ENCODE measurements around the gene IKZF4. TPM values are rescaled to one million over a fixed set of nuclear protein-coding genes. Genes with fewer than 3 reads are reported as not detected.

Gene IKZF4
- total RNA-seq, 1 experiment from 2014 or later: 13.6 TPM

DNA sequence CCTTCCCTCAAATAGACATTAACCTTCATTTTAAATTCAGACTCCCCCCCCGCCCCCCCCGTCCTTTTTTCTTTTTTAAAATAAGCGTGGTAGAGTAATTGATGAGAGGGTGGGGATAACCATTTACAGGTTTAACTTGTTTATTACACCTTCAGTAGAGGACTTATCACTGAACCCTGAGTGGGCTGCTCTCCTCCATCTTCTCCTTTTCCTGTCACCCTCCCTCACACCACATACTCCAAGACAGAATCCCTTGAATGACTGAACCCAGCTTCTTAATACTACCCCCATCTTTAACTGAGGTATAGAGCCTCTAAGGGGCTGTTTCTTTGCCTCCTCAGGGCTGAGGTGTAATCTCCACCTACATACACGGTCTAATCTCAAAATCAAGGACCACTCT is 3.7 kb upstream of the IKZF4 start (continued):
- no peak for TF ChIP-seq ATF1 (CRISPR knock-in tag; IDR thresholded peaks at IDR 0.05)
- TF ChIP-seq SOX15 (CRISPR knock-in tag; IDR thresholded peaks at IDR 0.05): no peak
- TF ChIP-seq, protein P1, sequence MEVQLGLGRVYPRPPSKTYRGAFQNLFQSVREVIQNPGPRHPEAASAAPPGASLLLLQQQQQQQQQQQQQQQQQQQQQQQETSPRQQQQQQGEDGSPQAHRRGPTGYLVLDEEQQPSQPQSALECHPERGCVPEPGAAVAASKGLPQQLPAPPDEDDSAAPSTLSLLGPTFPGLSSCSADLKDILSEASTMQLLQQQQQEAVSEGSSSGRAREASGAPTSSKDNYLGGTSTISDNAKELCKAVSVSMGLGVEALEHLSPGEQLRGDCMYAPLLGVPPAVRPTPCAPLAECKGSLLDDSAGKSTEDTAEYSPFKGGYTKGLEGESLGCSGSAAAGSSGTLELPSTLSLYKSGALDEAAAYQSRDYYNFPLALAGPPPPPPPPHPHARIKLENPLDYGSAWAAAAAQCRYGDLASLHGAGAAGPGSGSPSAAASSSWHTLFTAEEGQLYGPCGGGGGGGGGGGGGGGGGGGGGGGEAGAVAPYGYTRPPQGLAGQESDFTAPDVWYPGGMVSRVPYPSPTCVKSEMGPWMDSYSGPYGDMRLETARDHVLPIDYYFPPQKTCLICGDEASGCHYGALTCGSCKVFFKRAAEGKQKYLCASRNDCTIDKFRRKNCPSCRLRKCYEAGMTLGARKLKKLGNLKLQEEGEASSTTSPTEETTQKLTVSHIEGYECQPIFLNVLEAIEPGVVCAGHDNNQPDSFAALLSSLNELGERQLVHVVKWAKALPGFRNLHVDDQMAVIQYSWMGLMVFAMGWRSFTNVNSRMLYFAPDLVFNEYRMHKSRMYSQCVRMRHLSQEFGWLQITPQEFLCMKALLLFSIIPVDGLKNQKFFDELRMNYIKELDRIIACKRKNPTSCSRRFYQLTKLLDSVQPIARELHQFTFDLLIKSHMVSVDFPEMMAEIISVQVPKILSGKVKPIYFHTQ (CRISPR knock-in tag; IDR thresholded peaks at IDR 0.05): no peak
- TF ChIP-seq, protein P2, sequence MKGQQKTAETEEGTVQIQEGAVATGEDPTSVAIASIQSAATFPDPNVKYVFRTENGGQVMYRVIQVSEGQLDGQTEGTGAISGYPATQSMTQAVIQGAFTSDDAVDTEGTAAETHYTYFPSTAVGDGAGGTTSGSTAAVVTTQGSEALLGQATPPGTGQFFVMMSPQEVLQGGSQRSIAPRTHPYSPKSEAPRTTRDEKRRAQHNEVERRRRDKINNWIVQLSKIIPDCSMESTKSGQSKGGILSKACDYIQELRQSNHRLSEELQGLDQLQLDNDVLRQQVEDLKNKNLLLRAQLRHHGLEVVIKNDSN (CRISPR knock-in tag; IDR thresholded peaks at IDR 0.05): no peak
- TF ChIP-seq, protein P3, sequence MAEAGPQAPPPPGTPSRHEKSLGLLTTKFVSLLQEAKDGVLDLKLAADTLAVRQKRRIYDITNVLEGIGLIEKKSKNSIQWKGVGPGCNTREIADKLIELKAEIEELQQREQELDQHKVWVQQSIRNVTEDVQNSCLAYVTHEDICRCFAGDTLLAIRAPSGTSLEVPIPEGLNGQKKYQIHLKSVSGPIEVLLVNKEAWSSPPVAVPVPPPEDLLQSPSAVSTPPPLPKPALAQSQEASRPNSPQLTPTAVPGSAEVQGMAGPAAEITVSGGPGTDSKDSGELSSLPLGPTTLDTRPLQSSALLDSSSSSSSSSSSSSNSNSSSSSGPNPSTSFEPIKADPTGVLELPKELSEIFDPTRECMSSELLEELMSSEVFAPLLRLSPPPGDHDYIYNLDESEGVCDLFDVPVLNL (CRISPR knock-in tag; IDR thresholded peaks at IDR 0.05; ENCODE audit: borderline replicate concordance, low read depth): no peak
- TF ChIP-seq ZNF232 (CRISPR knock-in tag; IDR thresholded peaks at IDR 0.05): no peak

DNA sequence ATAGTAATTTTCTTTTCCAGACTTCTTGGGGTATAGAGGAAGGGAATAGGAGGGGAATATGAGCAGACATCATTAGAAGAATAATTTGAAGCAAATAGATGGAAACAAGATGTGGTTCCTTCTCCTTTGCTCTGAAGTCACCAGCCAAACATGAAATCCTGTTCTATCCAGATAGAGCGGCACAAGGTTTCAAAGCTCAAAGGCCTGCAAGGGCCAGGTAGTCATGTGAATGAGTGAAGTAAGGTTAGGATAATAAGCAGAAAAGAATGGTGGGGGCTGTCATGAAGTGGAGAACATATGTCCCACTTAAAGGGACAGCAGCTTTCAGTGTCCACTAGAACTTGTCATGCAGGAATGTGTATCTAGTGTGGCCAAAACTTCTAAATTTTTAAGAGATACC is 2.5 kb upstream of the IKZF4 start:
- POLR2A ChIA-PET: no interaction called here
- ATAC-seq (no peak), DNase-seq (ENCODE audit: low spot score) (no peak)
- H3K27ac Mint-ChIP-seq: no peak overlapping the region
- H3K4me1 Mint-ChIP-seq: peaks cover 29% of the 10 kb centered on the region
- H3K4me3 Mint-ChIP-seq: no peak overlapping the region
- H3K27me3 Mint-ChIP-seq (ENCODE audit: low read depth): no peaks in the 10 kb centered on the region
- TF ChIP-seq GRHL2 (CRISPR knock-in tag; IDR thresholded peaks at IDR 0.05; ENCODE audit: insufficient replicate concordance, severe bottlenecking) (no peak), NR3C1 (CRISPR knock-in tag; conservative IDR thresholded peaks at IDR 0.05; ENCODE audit: low read depth) (no peak), NFATC4 (CRISPR knock-in tag; IDR thresholded peaks at IDR 0.05) (no peak), ZNF219 (CRISPR knock-in tag; IDR thresholded peaks at IDR 0.05; ENCODE audit: borderline replicate concordance) (no peak), MYBL2 (CRISPR knock-in tag; IDR thresholded peaks at IDR 0.05) (no peak), SMAD3 (CRISPR knock-in tag; IDR thresholded peaks at IDR 0.05; ENCODE audit: borderline replicate concordance) (no peak), NR1H2 (CRISPR knock-in tag; IDR thresholded peaks at IDR 0.05) (no peak), CREB1 (CRISPR knock-in tag; IDR thresholded peaks at IDR 0.05) (no peak), IRF2 (CRISPR knock-in tag; IDR thresholded peaks at IDR 0.05; ENCODE audit: borderline replicate concordance, low read depth) (no peak), GABPB1 (CRISPR knock-in tag; IDR thresholded peaks at IDR 0.05) (no peak)
- TF ChIP-seq, protein P4, sequence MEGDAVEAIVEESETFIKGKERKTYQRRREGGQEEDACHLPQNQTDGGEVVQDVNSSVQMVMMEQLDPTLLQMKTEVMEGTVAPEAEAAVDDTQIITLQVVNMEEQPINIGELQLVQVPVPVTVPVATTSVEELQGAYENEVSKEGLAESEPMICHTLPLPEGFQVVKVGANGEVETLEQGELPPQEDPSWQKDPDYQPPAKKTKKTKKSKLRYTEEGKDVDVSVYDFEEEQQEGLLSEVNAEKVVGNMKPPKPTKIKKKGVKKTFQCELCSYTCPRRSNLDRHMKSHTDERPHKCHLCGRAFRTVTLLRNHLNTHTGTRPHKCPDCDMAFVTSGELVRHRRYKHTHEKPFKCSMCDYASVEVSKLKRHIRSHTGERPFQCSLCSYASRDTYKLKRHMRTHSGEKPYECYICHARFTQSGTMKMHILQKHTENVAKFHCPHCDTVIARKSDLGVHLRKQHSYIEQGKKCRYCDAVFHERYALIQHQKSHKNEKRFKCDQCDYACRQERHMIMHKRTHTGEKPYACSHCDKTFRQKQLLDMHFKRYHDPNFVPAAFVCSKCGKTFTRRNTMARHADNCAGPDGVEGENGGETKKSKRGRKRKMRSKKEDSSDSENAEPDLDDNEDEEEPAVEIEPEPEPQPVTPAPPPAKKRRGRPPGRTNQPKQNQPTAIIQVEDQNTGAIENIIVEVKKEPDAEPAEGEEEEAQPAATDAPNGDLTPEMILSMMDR (IDR thresholded peaks at IDR 0.05): no peak
- TF ChIP-seq, protein P5, sequence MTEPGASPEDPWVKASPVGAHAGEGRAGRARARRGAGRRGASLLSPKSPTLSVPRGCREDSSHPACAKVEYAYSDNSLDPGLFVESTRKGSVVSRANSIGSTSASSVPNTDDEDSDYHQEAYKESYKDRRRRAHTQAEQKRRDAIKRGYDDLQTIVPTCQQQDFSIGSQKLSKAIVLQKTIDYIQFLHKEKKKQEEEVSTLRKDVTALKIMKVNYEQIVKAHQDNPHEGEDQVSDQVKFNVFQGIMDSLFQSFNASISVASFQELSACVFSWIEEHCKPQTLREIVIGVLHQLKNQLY (CRISPR knock-in tag; IDR thresholded peaks at IDR 0.05): no peak
- TF ChIP-seq, protein P6, sequence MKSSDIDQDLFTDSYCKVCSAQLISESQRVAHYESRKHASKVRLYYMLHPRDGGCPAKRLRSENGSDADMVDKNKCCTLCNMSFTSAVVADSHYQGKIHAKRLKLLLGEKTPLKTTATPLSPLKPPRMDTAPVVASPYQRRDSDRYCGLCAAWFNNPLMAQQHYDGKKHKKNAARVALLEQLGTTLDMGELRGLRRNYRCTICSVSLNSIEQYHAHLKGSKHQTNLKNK (CRISPR knock-in tag; IDR thresholded peaks at IDR 0.05): no peak
- TF ChIP-seq, protein P7, sequence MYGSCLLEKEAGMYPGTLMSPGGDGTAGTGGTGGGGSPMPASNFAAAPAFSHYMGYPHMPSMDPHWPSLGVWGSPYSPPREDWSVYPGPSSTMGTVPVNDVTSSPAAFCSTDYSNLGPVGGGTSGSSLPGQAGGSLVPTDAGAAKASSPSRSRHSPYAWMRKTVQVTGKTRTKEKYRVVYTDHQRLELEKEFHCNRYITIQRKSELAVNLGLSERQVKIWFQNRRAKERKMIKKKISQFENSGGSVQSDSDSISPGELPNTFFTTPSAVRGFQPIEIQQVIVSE (CRISPR knock-in tag; IDR thresholded peaks at IDR 0.05; ENCODE audit: borderline replicate concordance): no peak
- H3K9me3 Mint-ChIP-seq: no peaks in the 10 kb centered on the region
- CTCF ChIA-PET: no interaction called here
- 0 out of 2 replicates have a peak, but pooled peaks cover 5% of the 10 kb centered on the region for H3K36me3 Mint-ChIP-seq

All from WTC11 (cell line).